HEK293 (cell line): Measurements from ENCODE around the gene SLC51B.

Experiments used
- CTCF ChIP-seq: fragments of 450-650 bp; formaldehyde crosslinking; IDR thresholded peaks from 2 replicates; pipeline ENCODE4 v1.5.1; 2016; ENCODE audit warnings: missing biosample characterization, missing genetic modification characterization
- PRDM6 ChIP-seq: fragments of 450-650 bp; formaldehyde crosslinking; IDR thresholded peaks from 2 replicates; pipeline ENCODE4 v1.5.1; 2017; ENCODE audit warnings: missing biosample characterization, missing genetic modification characterization
- REST ChIP-seq: fragments of 450-650 bp; formaldehyde crosslinking; IDR thresholded peaks from 2 replicates; pipeline ENCODE4 v1.5.1; 2016; ENCODE audit warnings: missing biosample characterization, missing genetic modification characterization
- TSHZ1 ChIP-seq: fragments of 450-650 bp; formaldehyde crosslinking; IDR thresholded peaks from 2 replicates; pipeline ENCODE4 v1.5.1; 2016; ENCODE audit warnings: missing biosample characterization, missing genetic modification characterization, borderline replicate concordance
- ZBTB1 ChIP-seq: fragments of 450-650 bp; formaldehyde crosslinking; IDR thresholded peaks from 2 replicates; pipeline ENCODE4 v1.5.1; 2016; ENCODE audit warnings: missing biosample characterization, missing genetic modification characterization
- ZBTB7A ChIP-seq: fragments of 450-650 bp; formaldehyde crosslinking; IDR thresholded peaks from 2 replicates; pipeline ENCODE4 v1.5.1; 2016; ENCODE audit warnings: low read depth, missing biosample characterization, missing genetic modification characterization
- ZNF239 ChIP-seq: fragments of 450-650 bp; formaldehyde crosslinking; IDR thresholded peaks from 2 replicates; pipeline ENCODE4 v1.5.1; 2016; ENCODE audit warnings: missing biosample characterization, missing genetic modification characterization
- ZNF785 ChIP-seq: fragments of 450-650 bp; formaldehyde crosslinking; IDR thresholded peaks from 2 replicates; pipeline ENCODE4 v1.5.1; 2016; ENCODE audit warnings: missing biosample characterization, missing genetic modification characterization
- TF ChIP-seq, protein P1 (sequence below): sonication (generic); formaldehyde crosslinking; IDR thresholded peaks from 2 replicates; pipeline ENCODE4 v1.8.1; 2022; ENCODE audit warnings: mild to moderate bottlenecking, moderate library complexity, missing genetic modification reagents
- TF ChIP-seq, protein P2 (sequence below): fragments of 450-650 bp; formaldehyde crosslinking; IDR thresholded peaks from 2 replicates; pipeline ENCODE4 v1.5.1; 2016; ENCODE audit warnings: missing biosample characterization, missing genetic modification characterization
- TF ChIP-seq, protein P3 (sequence below): fragments of 450-650 bp; formaldehyde crosslinking; IDR thresholded peaks from 2 replicates; pipeline ENCODE4 v1.5.1; 2016; ENCODE audit warnings: missing biosample characterization, missing genetic modification characterization

DNA sequence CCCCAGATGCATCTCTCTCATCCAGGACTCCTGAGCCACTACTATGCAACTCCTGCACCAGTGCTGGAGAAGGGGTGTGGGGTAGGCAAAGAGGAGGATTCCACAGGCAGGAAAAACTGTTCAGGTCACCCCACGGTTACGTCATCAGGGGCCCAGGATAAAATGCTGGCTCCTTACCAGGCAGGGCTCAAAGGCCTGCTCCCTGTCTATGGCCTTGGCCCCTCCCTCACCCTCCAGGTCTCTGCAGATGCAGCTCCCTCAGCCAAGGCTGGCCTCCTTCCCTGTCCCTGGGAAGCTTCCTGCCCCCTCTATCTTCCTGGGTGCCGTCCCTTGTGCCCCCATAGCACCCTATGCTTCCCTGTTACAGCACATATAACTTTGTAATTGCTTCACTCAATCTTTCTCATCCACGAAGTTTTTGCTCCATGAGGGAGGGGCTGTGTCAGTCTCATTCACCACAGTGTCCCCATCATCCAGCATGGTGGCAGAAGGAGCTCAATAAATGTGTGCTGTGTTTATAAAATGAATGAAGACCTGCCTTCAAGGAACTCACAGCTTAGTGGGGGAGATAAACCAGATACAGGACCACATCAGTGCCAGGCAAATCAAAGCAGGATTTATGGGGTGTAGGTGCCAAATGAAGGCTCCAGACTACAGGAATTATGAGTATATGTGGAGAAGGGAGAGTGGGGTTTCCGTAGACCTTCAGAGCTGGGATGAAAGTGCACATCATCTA, 50.0 kb downstream of the SLC51B start:
- TF ChIP-seq, protein P1, sequence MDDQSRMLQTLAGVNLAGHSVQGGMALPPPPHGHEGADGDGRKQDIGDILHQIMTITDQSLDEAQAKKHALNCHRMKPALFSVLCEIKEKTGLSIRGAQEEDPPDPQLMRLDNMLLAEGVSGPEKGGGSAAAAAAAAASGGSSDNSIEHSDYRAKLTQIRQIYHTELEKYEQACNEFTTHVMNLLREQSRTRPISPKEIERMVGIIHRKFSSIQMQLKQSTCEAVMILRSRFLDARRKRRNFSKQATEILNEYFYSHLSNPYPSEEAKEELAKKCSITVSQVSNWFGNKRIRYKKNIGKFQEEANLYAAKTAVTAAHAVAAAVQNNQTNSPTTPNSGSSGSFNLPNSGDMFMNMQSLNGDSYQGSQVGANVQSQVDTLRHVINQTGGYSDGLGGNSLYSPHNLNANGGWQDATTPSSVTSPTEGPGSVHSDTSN (CRISPR knock-in tag): no peak
- TF ChIP-seq REST (tag by site-specific recombination) (no peak), ZBTB1 (no peak), CTCF (tag by site-specific recombination) (no peak), ZNF239 (no peak), TSHZ1 (tag by site-specific recombination) (no peak), ZBTB7A (tag by site-specific recombination) (no peak), PRDM6 (tag by site-specific recombination) (no peak), ZNF785 (no peak)
- TF ChIP-seq, protein P2, sequence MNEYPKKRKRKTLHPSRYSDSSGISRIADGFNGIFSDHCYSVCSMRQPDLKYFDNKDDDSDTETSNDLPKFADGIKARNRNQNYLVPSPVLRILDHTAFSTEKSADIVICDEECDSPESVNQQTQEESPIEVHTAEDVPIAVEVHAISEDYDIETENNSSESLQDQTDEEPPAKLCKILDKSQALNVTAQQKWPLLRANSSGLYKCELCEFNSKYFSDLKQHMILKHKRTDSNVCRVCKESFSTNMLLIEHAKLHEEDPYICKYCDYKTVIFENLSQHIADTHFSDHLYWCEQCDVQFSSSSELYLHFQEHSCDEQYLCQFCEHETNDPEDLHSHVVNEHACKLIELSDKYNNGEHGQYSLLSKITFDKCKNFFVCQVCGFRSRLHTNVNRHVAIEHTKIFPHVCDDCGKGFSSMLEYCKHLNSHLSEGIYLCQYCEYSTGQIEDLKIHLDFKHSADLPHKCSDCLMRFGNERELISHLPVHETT (tag by site-specific recombination): no peak
- TF ChIP-seq, protein P3, sequence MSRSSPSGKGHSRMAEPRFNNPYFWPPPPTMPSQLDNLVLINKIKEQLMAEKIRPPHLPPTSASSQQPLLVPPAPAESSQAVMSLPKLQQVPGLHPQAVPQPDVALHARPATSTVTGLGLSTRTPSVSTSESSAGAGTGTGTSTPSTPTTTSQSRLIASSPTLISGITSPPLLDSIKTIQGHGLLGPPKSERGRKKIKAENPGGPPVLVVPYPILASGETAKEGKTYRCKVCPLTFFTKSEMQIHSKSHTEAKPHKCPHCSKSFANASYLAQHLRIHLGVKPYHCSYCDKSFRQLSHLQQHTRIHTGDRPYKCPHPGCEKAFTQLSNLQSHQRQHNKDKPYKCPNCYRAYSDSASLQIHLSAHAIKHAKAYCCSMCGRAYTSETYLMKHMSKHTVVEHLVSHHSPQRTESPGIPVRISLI (tag by site-specific recombination): no peak
